Loucy (cell line): Measurements from ENCODE around the gene CC2D2A.

Experiments used
- H2AFZ ChIP-seq: fragments of 200-600 bp; sonication (generic); 2 replicates; pipeline ENCODE4 v1.6.0; 2016; ENCODE audit warnings: antibody characterized with exemption, mild to moderate bottlenecking, low read length, moderate library complexity
- H3F3A ChIP-seq: fragments of 200-600 bp; 2 replicates; pipeline ENCODE4 v1.6.0; 2016; ENCODE audit warnings: antibody characterized with exemption, low read depth, mild to moderate bottlenecking
- H3K27me3 ChIP-seq: fragments of 200-600 bp; sonication (generic); 2 replicates; pipeline ENCODE4 v1.6.1; 2014; ENCODE audit warnings: low read length, mild to moderate bottlenecking; ENCODE audit not compliant: insufficient read depth, poor library complexity, severe bottlenecking
- H3K36me3 ChIP-seq: fragments of 200-600 bp; sonication (generic); 2 replicates; pipeline ENCODE4 v1.6.1; 2016; ENCODE audit warnings: low read length; ENCODE audit not compliant: insufficient read depth
- H3K4me1 ChIP-seq: fragments of 200-600 bp; sonication (generic); 2 replicates; pipeline ENCODE4 v1.5.1; 2014; ENCODE audit warnings: low read length, mild to moderate bottlenecking; ENCODE audit not compliant: insufficient read depth, poor library complexity, severe bottlenecking
- H3K4me2 ChIP-seq: fragments of 200-600 bp; sonication (generic); 2 replicates; pipeline ENCODE4 v1.6.0; 2014; ENCODE audit warnings: antibody characterized with exemption, low read length, low read depth, mild to moderate bottlenecking; ENCODE audit not compliant: poor library complexity, severe bottlenecking
- H3K4me3 ChIP-seq: fragments of 200-600 bp; sonication (generic); 2 replicates; pipeline ENCODE4 v1.5.1; 2014; ENCODE audit warnings: low read length, mild to moderate bottlenecking, mixed read lengths; ENCODE audit not compliant: poor library complexity, severe bottlenecking
- H3K79me2 ChIP-seq: fragments of 200-600 bp; sonication (generic); 2 replicates; pipeline ENCODE4 v1.6.1; 2014; ENCODE audit warnings: low read length; ENCODE audit not compliant: insufficient read depth
- H3K9ac ChIP-seq: fragments of 200-600 bp; sonication (generic); 2 replicates; pipeline ENCODE4 v1.6.0; 2014; ENCODE audit warnings: mild to moderate bottlenecking, low read depth, low read length, moderate library complexity; ENCODE audit not compliant: poor library complexity, severe bottlenecking
- H3K9me2 ChIP-seq: fragments of 200-600 bp; sonication (generic); replicated peaks from 2 replicates; pipeline ENCODE4 v1.6.1; 2016; ENCODE audit warnings: low read depth, low read length, mixed read lengths
- H3K9me3 ChIP-seq: fragments of 200-600 bp; sonication (generic); 2 replicates; pipeline ENCODE4 v1.6.1; 2014; ENCODE audit warnings: mild to moderate bottlenecking, antibody characterized with exemption, low read length, low read depth; ENCODE audit not compliant: insufficient read depth
- H4K20me1 ChIP-seq: fragments of 200-600 bp; sonication (generic); 2 replicates; pipeline ENCODE4 v1.6.0; 2014; ENCODE audit warnings: antibody characterized with exemption, low read length, mild to moderate bottlenecking; ENCODE audit not compliant: insufficient read depth, poor library complexity, severe bottlenecking
- CTCF ChIP-seq: fragments of 200-600 bp; sonication (generic); conservative IDR thresholded peaks from 2 replicates; pipeline ENCODE4 v1.5.1; 2014; ENCODE audit warnings: mild to moderate bottlenecking, antibody characterized with exemption, low read length
- EZH2phosphoT487 ChIP-seq: fragments of 200-600 bp; IDR thresholded peaks from 2 replicates; pipeline ENCODE4 v1.6.1; 2018; ENCODE audit warnings: antibody characterized with exemption, mild to moderate bottlenecking, moderate library complexity, borderline replicate concordance

The CC2D2A gene

GRCh38 chr4:15584785-15585184 is 115.1 kb downstream of the CC2D2A start:
- Histone ChIP-seq H3K4me1 (no peaks in the 10 kb centered on the region), H3K9me3 (no peaks in the 10 kb centered on the region), H3K79me2 (no peaks in the 10 kb centered on the region), H3F3A (no peaks in the 10 kb centered on the region), H3K9ac (no peak overlapping the region), H3K4me3 (no peak overlapping the region), H3K36me3 (no peaks in the 10 kb centered on the region), H3K9me2 (no peaks in the 10 kb centered on the region), H2AFZ (no peak overlapping the region), H3K4me2 (no peak overlapping the region), H3K27me3 (no peaks in the 10 kb centered on the region), H4K20me1 (no peaks in the 10 kb centered on the region)
- no peak for TF ChIP-seq EZH2phosphoT487
- no peak for TF ChIP-seq CTCF

- Histone ChIP-seq H3K9me3 (no peaks in the 10 kb centered on the region), H3K36me3 (no peaks in the 10 kb centered on the region), H3K4me1 (no peaks in the 10 kb centered on the region), H3F3A (no peaks in the 10 kb centered on the region), H4K20me1 (no peaks in the 10 kb centered on the region), H3K9me2 (no peaks in the 10 kb centered on the region), H3K4me2 (no peak overlapping the region), H3K79me2 (no peaks in the 10 kb centered on the region), H3K9ac (no peak overlapping the region), H3K27me3 (no peaks in the 10 kb centered on the region), H2AFZ (no peak overlapping the region), H3K4me3 (no peak overlapping the region)
- no peak for TF ChIP-seq CTCF
- no peak for TF ChIP-seq EZH2phosphoT487
Observed at GRCh38 chr4:15585331-15585730, 115.6 kb downstream of the CC2D2A start.

- Histone ChIP-seq H3K4me2 (no peak overlapping the region), H3K27me3 (no peaks in the 10 kb centered on the region), H4K20me1 (no peaks in the 10 kb centered on the region)
Observed at GRCh38 chr4:15586066-15586465, 116.4 kb downstream of the CC2D2A start.

GRCh38 chr4:15587649-15588048 is 118.0 kb downstream of the CC2D2A start:
- H3K9ac ChIP-seq: no peak overlapping the region
- no peaks in the 10 kb centered on the region for H3K9me3 ChIP-seq
- H4K20me1 ChIP-seq: no peaks in the 10 kb centered on the region
- H3K79me2 ChIP-seq: no peaks in the 10 kb centered on the region
- TF ChIP-seq EZH2phosphoT487 (no peak), CTCF (no peak)
- no peaks in the 10 kb centered on the region for H3F3A ChIP-seq
- H3K9me2 ChIP-seq: no peaks in the 10 kb centered on the region
- no peaks in the 10 kb centered on the region for H3K27me3 ChIP-seq
- no peak overlapping the region for H2AFZ ChIP-seq
- no peaks in the 10 kb centered on the region for H3K36me3 ChIP-seq
- no peak overlapping the region for H3K4me2 ChIP-seq
- no peak overlapping the region for H3K4me3 ChIP-seq
- no peaks in the 10 kb centered on the region for H3K4me1 ChIP-seq

More at GRCh38 chr4:15586066-15586465, 116.4 kb downstream of the CC2D2A start:
- Histone ChIP-seq H2AFZ (no peak overlapping the region), H3K9me3 (no peaks in the 10 kb centered on the region), H3F3A (no peaks in the 10 kb centered on the region), H3K4me1 (no peaks in the 10 kb centered on the region), H3K9ac (no peak overlapping the region), H3K79me2 (no peaks in the 10 kb centered on the region), H3K4me3 (no peak overlapping the region), H3K36me3 (no peaks in the 10 kb centered on the region), H3K9me2 (no peaks in the 10 kb centered on the region)
- TF ChIP-seq EZH2phosphoT487: no peak
